Posterior vena cava (tissue), 2 donors: ENCODE data around the gene UPK3B. TPM values are rescaled to one million over a fixed set of nuclear protein-coding genes. Genes with fewer than 3 reads are reported as not detected.
"Not testable (repeated sequence)": the region's sequence is repeated elsewhere in the genome, so short reads cannot be mapped to it uniquely, and the experiment has no call there.

ENCODE experiments used
- DNase-seq: peaks from one replicate; pipeline ENCODE4 v3.0.0-alpha.2; 2020; ENCODE audit warnings: low spot score
- intact Hi-C, 2 donors: fragments of 100-400 bp; cut with DNase I; formaldehyde crosslinking; loops; one replicate each; pipeline versions ENCODE4 v1.14.1 to v1.14.2; 2022 to 2023
- total RNA-seq, 2 donors: library from RNA; stranded (reverse); fragmentation: NEBNext Ultra II Directional; extraction: Animal tissue kit (Norgen Biotek cat#: 25700); gene quantifications; one replicate each; pipeline ENCODE4 v1.2.1, GENCODE V29; 2021
- donor health status: DM: yes; HTN: yes; CAD: no.
- donor health status: DM: yes; HTN: yes; CAD: no.

Gene UPK3B
- total RNA-seq, 2 donors from 2014 or later = 0.37 to 1.1 TPM

DNA sequence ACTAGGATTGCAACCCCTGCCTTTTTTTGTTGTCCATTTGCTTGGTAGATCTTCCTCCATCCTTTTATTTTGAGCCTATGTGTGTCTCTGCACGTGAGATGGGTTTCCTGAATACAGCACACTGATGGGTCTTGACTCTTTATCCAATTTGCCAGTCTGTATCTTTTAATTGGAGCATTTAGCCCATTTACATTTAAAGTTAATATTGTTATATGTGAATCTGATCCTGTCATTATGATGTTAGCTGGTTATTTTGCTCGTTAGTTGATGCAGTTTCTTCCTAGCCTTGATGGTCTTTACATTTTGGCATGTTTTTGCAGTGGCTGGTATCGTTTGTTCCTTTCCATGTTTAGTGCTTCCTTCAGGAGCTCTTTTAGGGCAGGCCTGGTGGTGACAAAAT lies 54.6 kb downstream of the UPK3B start:
- DNase-seq, intact Hi-C loops: not testable (repeated sequence)

Other genes starting within 250 kb of the UPK3B start
- gene HSPB1, start 207.9 kb upstream of the UPK3B start, total RNA-seq = 1,000 to 10,000 TPM; 2,473 to 2,747 TPM
- gene YWHAG, start 151.6 kb upstream of the UPK3B start, total RNA-seq = 100 to 1,000 TPM; 114 to 134 TPM
- under 1 TPM; 0.32 to 0.38 TPM for gene SSC4D, start 100.9 kb upstream of the UPK3B start, total RNA-seq
- gene ZP3, start 85.6 kb upstream of the UPK3B start, total RNA-seq = 10 to 100 TPM in 1 of 2 donors, under 1 TPM in 1; 0.43 to 21.5 TPM
- gene DTX2, start 48.8 kb upstream of the UPK3B start, total RNA-seq = 10 to 100 TPM; 24.6 to 25.2 TPM
- gene SPDYE16, start 32.7 kb downstream of the UPK3B start, total RNA-seq = under 1 TPM; 0.10 to 0.28 TPM
- 10 to 100 TPM in 1 of 2 donors, 1 to 10 TPM in 1; 6.9 to 21.7 TPM for gene POMZP3, start 116.7 kb downstream of the UPK3B start, total RNA-seq